GM12878 (cell line): ENCODE results near the gene ANK2. TPM values are rescaled to one million over a fixed set of nuclear protein-coding genes. Genes with fewer than 3 reads are reported as not detected.

Source experiments
- ATAC-seq: fragments of 200-7000 bp; cut with Tn5 transposase; 3 replicates; pipeline ENCODE4 v1.9.1; 2020; ENCODE audit warnings: mild to moderate bottlenecking, moderate library complexity
- BruUV-seq: library from RNA; stranded (reverse); fragments of 400-500 nt; replicated peaks from 2 replicates; lab custom pipeline; 2021; lab: Mats Ljungman, UMichigan
- CTCF ChIA-PET: fragments of 300-600 bp; sonication (Branson Sonifier 250); formaldehyde crosslinking; extraction: SDS; loops from one replicate; lab custom pipeline; 2021; ENCODE audit warnings: inconsistent platforms; lab: Yijun Ruan, JAX
- POLR2A ChIA-PET: fragments of 350-600 bp; formaldehyde crosslinking; extraction: SDS; loops from one replicate; lab custom pipeline; 2021; ENCODE audit warnings: inconsistent platforms; lab: Charles Lee
- RAD21 ChIA-PET: fragments of 300-600 bp; sonication (Branson Sonifier 250); formaldehyde crosslinking; loops from one replicate; lab custom pipeline; 2023; ENCODE audit warnings: antibody characterized with exemption; ENCODE audit not compliant: unreplicated experiment; lab: Charles Lee
- SMC1A ChIA-PET: fragments of 300-600 bp; sonication (Branson Sonifier 250); formaldehyde crosslinking; loops from one replicate; lab custom pipeline; 2023; ENCODE audit not compliant: unreplicated experiment, uncharacterized antibody; lab: Charles Lee
- DNase-seq: peaks from one replicate; pipeline ENCODE4 v3.0.0-alpha.2; 2011; ENCODE audit warnings: low read depth, low spot score
- FAIRE-seq: peaks from 3 replicates; lab custom pipeline; 2011; peaks lifted over from hg19 to GRCh38; lab: Jason Lieb, UNC
- H2AFZ ChIP-seq: 2 replicates; pipeline ENCODE4 v1.6.0; 2011; ENCODE audit warnings: low read depth, low read length, control low read depth; ENCODE audit not compliant: control insufficient read depth
- H3K27ac ChIP-seq: 2 replicates; pipeline ENCODE4 v1.5.1; 2011; ENCODE audit warnings: control low read depth; ENCODE audit not compliant: control insufficient read depth, insufficient read depth
- H3K27me3 ChIP-seq, 2 experiments: replicated peaks in 1 of 2; 2 replicates each; pipeline versions ENCODE4 v1.6.0 to v1.6.1; 2011; ENCODE audit warnings: low read length in 1 of 2; ENCODE audit not compliant: control insufficient read depth in 2 of 2, insufficient read depth in 2 of 2
- H3K36me3 ChIP-seq, 2 experiments: 2 replicates each; pipeline ENCODE4 v1.5.1; 2011; ENCODE audit warnings: low read length in 1 of 2; ENCODE audit not compliant: control insufficient read depth in 2 of 2, insufficient read depth in 2 of 2
- H3K4me1 ChIP-seq: 2 replicates; pipeline ENCODE4 v1.6.1; 2011; ENCODE audit warnings: mild to moderate bottlenecking, low read length, moderate library complexity, mixed read lengths; ENCODE audit not compliant: control insufficient read depth, insufficient read depth
- H3K4me2 ChIP-seq: 2 replicates; pipeline ENCODE4 v1.6.0; 2011; ENCODE audit warnings: control low read depth; ENCODE audit not compliant: control insufficient read depth, insufficient read depth
- H3K4me3 ChIP-seq: fragments of 200-600 bp; sonication (generic); 2 replicates; pipeline ENCODE4 v1.5.1; 2016
- H3K79me2 ChIP-seq: 2 replicates; pipeline ENCODE4 v1.6.0; 2011; ENCODE audit warnings: low read length; ENCODE audit not compliant: control insufficient read depth, insufficient read depth
- H3K9ac ChIP-seq: 2 replicates; pipeline ENCODE4 v1.8.0; 2011; ENCODE audit warnings: low read length, control low read depth, mixed read lengths; ENCODE audit not compliant: control insufficient read depth, insufficient read depth
- H3K9me3 ChIP-seq: replicated peaks from 3 replicates; pipeline ENCODE4 v1.5.1; 2011; ENCODE audit warnings: mild to moderate bottlenecking, low read length; ENCODE audit not compliant: control insufficient read depth, insufficient read depth
- H4K20me1 ChIP-seq: 2 replicates; pipeline ENCODE4 v1.6.0; 2011; ENCODE audit not compliant: control insufficient read depth, insufficient read depth
- CHD2 ChIP-seq: IDR thresholded peaks from 2 replicates; pipeline ENCODE4 v1.6.1; 2011; ENCODE audit warnings: low read depth, low read length, improper control_type of control experiment, borderline replicate concordance
- DPF2 ChIP-seq: fragments of 450-650 bp; IDR thresholded peaks from 2 replicates; pipeline ENCODE4 v1.6.1; 2017; ENCODE audit warnings: mild to moderate bottlenecking
- LARP7 ChIP-seq: fragments of 450-650 bp; IDR thresholded peaks from 2 replicates; pipeline ENCODE4 v1.6.1; 2017; ENCODE audit warnings: mild to moderate bottlenecking
- MEF2B ChIP-seq: fragments of 450-650 bp; IDR thresholded peaks from 2 replicates; pipeline ENCODE4 v1.6.1; 2018; ENCODE audit warnings: mild to moderate bottlenecking, moderate library complexity; ENCODE audit not compliant: partially characterized antibody, poor library complexity, severe bottlenecking
- NFXL1 ChIP-seq: fragments of 450-650 bp; IDR thresholded peaks from 2 replicates; pipeline ENCODE4 v1.6.1; 2017; ENCODE audit warnings: antibody characterized with exemption, mild to moderate bottlenecking, borderline replicate concordance
- PML ChIP-seq: IDR thresholded peaks from 2 replicates; pipeline ENCODE4 v1.6.1; 2012; ENCODE audit warnings: low read length, inconsistent platforms
- SIX5 ChIP-seq: IDR thresholded peaks from 2 replicates; pipeline ENCODE4 v1.6.1; 2011; ENCODE audit warnings: mild to moderate bottlenecking, low read depth, low read length, moderate library complexity; ENCODE audit not compliant: severe bottlenecking
- ZSCAN29 ChIP-seq: fragments of 450-650 bp; IDR thresholded peaks from 2 replicates; pipeline ENCODE4 v1.6.1; 2017; ENCODE audit warnings: mild to moderate bottlenecking, moderate library complexity
- ZZZ3 ChIP-seq: IDR thresholded peaks from 2 replicates; pipeline ENCODE4 v1.6.1; 2011; ENCODE audit warnings: low read depth; ENCODE audit not compliant: control insufficient read depth, insufficient read length
- WGBS: methylation state at CpG from one replicate; pipeline ENCODE4 v1.1.6; 2016; ENCODE audit warnings: low lambda C conversion rate; ENCODE audit not compliant: insufficient replicate concordance, insufficient coverage; ENCODE audit errors: missing lambda C conversion rate; 5-methylcytosine and 5-hydroxymethylcytosine counted together
- in situ Hi-C: fragments of 300-500 bp; cut with MboI; formaldehyde crosslinking; loops from 9 replicates; pipeline ENCODE4 v1.14.3; 2018; ENCODE audit warnings: mixed read lengths
- intact Hi-C: fragments of 100-400 bp; cut with micrococcal nuclease; formaldehyde crosslinking; loops from one replicate; pipeline ENCODE4 v1.14.2; 2022; ENCODE audit not compliant: unreplicated experiment
- polyA plus RNA-seq, 11 experiments: library from polyadenylated mRNA; depleted of rRNA in 4 of 11; unstranded in 6 of 11; stranded (reverse) in 5 of 11; fragments of >200 nt; fragmentation: Nextera tagmentation in 4 of 11; fragmentation: Illumina TruSeq in 1 of 11; extraction: Ambion mirVana in 4 of 11; extraction: Trizol in 1 of 11; gene quantifications; 1 replicate in 1 of 11; 2 replicates in 10 of 11; pipeline versions ENCODE4 v1.2.1 to v1.2.3, GENCODE V29; 2011 to 2016; ENCODE audit warnings: inconsistent platforms in 2 of 11, missing spikeins in 2 of 11, low read depth in 1 of 11
- total RNA-seq, 4 experiments: library from RNA; depleted of rRNA in 3 of 4; stranded (reverse); fragments of >200 nt in 3 of 4; fragmentation: Illumina TruSeq in 1 of 4; extraction: Trizol in 1 of 4; gene quantifications; 2 replicates each; pipeline versions ENCODE4 v1.2.1 to v1.2.3, GENCODE V29; 2013 to 2021
- TF ChIP-seq, protein P1 (sequence below): fragments of 450-650 bp; IDR thresholded peaks from 2 replicates; pipeline ENCODE4 v1.6.1; 2017; ENCODE audit warnings: mild to moderate bottlenecking, moderate library complexity

The ANK2 gene
- total and polyA plus RNA-seq, 10 of the 15 experiments (the other 5 are each of a cell fraction or from before 2014, with no cell fraction given), result 1.6 to 13.0 (median 4.1) TPM

DNA sequence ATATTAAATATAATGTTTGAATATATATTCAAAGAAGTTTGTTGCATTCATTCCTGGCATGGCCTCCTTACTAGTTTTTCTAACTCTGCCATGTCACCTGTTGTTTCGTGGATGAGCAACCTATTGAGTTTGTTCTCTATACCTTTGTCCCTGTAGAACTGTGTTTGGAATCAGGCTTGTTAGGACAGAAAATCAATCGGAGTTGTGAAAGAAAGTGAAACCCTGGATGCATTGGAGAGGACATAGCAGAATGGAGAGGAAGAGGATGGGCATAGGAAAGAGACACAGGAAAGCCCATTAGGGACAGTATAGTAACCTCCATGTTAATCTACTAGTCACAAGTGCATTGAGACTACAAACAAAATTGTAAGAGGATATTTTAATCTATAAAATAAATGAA is 31.2 kb downstream of the ANK2 start:
- 47% methylated on average over 2 of the region's 2 CpGs for WGBS
- ATAC-seq (no peak), FAIRE-seq (no peak), DNase-seq (no peak)
- intact Hi-C loops (no loop called here), in situ Hi-C loops (no loop called here)
- ChIA-PET POLR2A (no interaction called here), CTCF (interaction anchor here (1.0 to 2.2 kb wide), 2 partner anchors 16 to 129 kb away, joined by 3 to 5 read pairs; no protein-coding TSS in a partner anchor), SMC1A (interaction anchor here (0.9 to 1.4 kb wide), 3 partner anchors 10 to 129 kb away, joined by 3 to 6 read pairs (median 3); no protein-coding TSS in a partner anchor), RAD21 (no interaction called here)
- H3K9ac ChIP-seq, result no peak overlapping the region
- no peaks in the 10 kb centered on the region for H3K27me3 ChIP-seq
- H2AFZ ChIP-seq, result no peak overlapping the region
- H3K4me1 ChIP-seq, result no peaks in the 10 kb centered on the region
- no TSS peak for BruUV-seq
- H3K27ac ChIP-seq, result no peak overlapping the region
- TF ChIP-seq SIX5 (no peak), ZSCAN29 (no peak), LARP7 (no peak), ZZZ3 (no peak), MEF2B (no peak), CHD2 (no peak), PML (no peak), NFXL1 (no peak), DPF2 (no peak)
- TF ChIP-seq, protein P1, sequence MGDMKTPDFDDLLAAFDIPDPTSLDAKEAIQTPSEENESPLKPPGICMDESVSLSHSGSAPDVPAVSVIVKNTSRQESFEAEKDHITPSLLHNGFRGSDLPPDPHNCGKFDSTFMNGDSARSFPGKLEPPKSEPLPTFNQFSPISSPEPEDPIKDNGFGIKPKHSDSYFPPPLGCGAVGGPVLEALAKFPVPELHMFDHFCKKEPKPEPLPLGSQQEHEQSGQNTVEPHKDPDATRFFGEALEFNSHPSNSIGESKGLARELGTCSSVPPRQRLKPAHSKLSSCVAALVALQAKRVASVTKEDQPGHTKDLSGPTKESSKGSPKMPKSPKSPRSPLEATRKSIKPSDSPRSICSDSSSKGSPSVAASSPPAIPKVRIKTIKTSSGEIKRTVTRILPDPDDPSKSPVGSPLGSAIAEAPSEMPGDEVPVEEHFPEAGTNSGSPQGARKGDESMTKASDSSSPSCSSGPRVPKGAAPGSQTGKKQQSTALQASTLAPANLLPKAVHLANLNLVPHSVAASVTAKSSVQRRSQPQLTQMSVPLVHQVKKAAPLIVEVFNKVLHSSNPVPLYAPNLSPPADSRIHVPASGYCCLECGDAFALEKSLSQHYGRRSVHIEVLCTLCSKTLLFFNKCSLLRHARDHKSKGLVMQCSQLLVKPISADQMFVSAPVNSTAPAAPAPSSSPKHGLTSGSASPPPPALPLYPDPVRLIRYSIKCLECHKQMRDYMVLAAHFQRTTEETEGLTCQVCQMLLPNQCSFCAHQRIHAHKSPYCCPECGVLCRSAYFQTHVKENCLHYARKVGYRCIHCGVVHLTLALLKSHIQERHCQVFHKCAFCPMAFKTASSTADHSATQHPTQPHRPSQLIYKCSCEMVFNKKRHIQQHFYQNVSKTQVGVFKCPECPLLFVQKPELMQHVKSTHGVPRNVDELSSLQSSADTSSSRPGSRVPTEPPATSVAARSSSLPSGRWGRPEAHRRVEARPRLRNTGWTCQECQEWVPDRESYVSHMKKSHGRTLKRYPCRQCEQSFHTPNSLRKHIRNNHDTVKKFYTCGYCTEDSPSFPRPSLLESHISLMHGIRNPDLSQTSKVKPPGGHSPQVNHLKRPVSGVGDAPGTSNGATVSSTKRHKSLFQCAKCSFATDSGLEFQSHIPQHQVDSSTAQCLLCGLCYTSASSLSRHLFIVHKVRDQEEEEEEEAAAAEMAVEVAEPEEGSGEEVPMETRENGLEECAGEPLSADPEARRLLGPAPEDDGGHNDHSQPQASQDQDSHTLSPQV, result no peak
- no peak overlapping the region for H3K4me2 ChIP-seq
- no peaks in the 10 kb centered on the region for H3K36me3 ChIP-seq
- no peak overlapping the region for H3K4me3 ChIP-seq
- no peaks in the 10 kb centered on the region for H3K9me3 ChIP-seq
- H3K79me2 ChIP-seq, result no peaks in the 10 kb centered on the region
- H4K20me1 ChIP-seq, result no peaks in the 10 kb centered on the region
